H1 (cell line): ENCODE results near the gene TTC28. TPM values are rescaled to one million over a fixed set of nuclear protein-coding genes. Genes with fewer than 3 reads are reported as not detected.

Source experiments
- CTCF ChIA-PET: fragments of 300-600 bp; sonication (Branson Sonifier 250); formaldehyde crosslinking; loops from one replicate; lab custom pipeline; 2021; ENCODE audit not compliant: partially characterized antibody; lab: Charles Lee
- POLR2A ChIA-PET: fragments of 300-600 bp; sonication (Branson Sonifier 250); formaldehyde crosslinking; loops from one replicate; lab custom pipeline; 2021; ENCODE audit warnings: inconsistent platforms; ENCODE audit not compliant: partially characterized antibody; lab: Charles Lee
- DNase-seq, 2 experiments: peaks; one replicate each; pipeline versions ENCODE4 v3.0.0 to v3.0.0-alpha.2; 2010 to 2022; ENCODE audit warnings: low spot score in 2 of 2, low read depth in 1 of 2, mixed read lengths in 1 of 2
- FAIRE-seq: peaks from 2 replicates; lab custom pipeline; 2011; peaks lifted over from hg19 to GRCh38; lab: Jason Lieb, UNC
- H2AFZ ChIP-seq: 2 replicates; pipeline ENCODE4 v1.8.1; 2012; ENCODE audit warnings: low read length, inconsistent platforms
- H2AK5ac ChIP-seq: 2 replicates; pipeline ENCODE4 v1.6.1; 2013; ENCODE audit warnings: low read depth, low read length
- H2BK120ac ChIP-seq: replicated peaks from 2 replicates; pipeline ENCODE3; 2013; ENCODE audit warnings: low read depth, low read length, inconsistent platforms
- H2BK12ac ChIP-seq: 2 replicates; pipeline ENCODE4 v1.6.1; 2013; ENCODE audit warnings: low read depth, low read length
- H2BK15ac ChIP-seq: 2 replicates; pipeline ENCODE4 v1.6.1; 2013; ENCODE audit warnings: low read length
- H2BK20ac ChIP-seq: 2 replicates; pipeline ENCODE4 v1.6.1; 2013; ENCODE audit warnings: low read length
- H2BK5ac ChIP-seq: 2 replicates; pipeline ENCODE4 v1.6.1; 2013; ENCODE audit warnings: low read depth, low read length
- H3K14ac ChIP-seq: 2 replicates; pipeline ENCODE4 v1.6.1; 2013; ENCODE audit warnings: inconsistent platforms; ENCODE audit not compliant: insufficient read length
- H3K18ac ChIP-seq: 2 replicates; pipeline ENCODE4 v1.6.1; 2013; ENCODE audit warnings: low read length; ENCODE audit errors: extremely low read depth
- H3K23ac ChIP-seq: 2 replicates; pipeline ENCODE4 v1.6.1; 2013; ENCODE audit warnings: inconsistent platforms; ENCODE audit not compliant: insufficient read length
- H3K23me2 ChIP-seq: 2 replicates; pipeline ENCODE4 v1.6.1; 2013; ENCODE audit warnings: low read depth, low read length
- H3K27ac ChIP-seq: 2 replicates; pipeline ENCODE4 v1.6.1; 2011; ENCODE audit warnings: low read depth, low read length, inconsistent platforms
- H3K27me3 ChIP-seq, 4 experiments: replicated peaks in 1 of 4; 1 replicate in 1 of 4; 2 replicates in 3 of 4; pipeline versions ENCODE4 v1.6.1 to v1.8.1; 2011 to 2013; ENCODE audit warnings: low read length in 3 of 4, mild to moderate bottlenecking in 3 of 4, inconsistent platforms in 2 of 4, mixed read lengths in 2 of 4, moderate library complexity in 1 of 4; ENCODE audit not compliant: control insufficient read depth in 3 of 4, insufficient read depth in 3 of 4; ENCODE audit errors: extremely low read depth in 1 of 4
- H3K36me3 ChIP-seq, 4 experiments: 2 replicates each; pipeline versions ENCODE4 v1.6.1 to v1.8.1; 2011 to 2013; ENCODE audit warnings: mild to moderate bottlenecking in 4 of 4, low read length in 3 of 4, moderate library complexity in 2 of 4, control low read depth in 1 of 4, inconsistent platforms in 1 of 4; ENCODE audit not compliant: insufficient read depth in 4 of 4, control insufficient read depth in 2 of 4
- H3K4ac ChIP-seq: replicated peaks from 2 replicates; pipeline ENCODE3; 2013; ENCODE audit warnings: low read length, low read depth, mixed read lengths, inconsistent platforms; ENCODE audit not compliant: insufficient read length
- H3K4me1 ChIP-seq, 4 experiments: replicated peaks in 1 of 4; 1 replicate in 1 of 4; 2 replicates in 3 of 4; pipeline versions ENCODE4 v1.6.1 to v1.8.1; 2011 to 2013; ENCODE audit warnings: low read length in 3 of 4, inconsistent platforms in 2 of 4, mixed read lengths in 1 of 4; ENCODE audit not compliant: insufficient read depth in 4 of 4, control insufficient read depth in 3 of 4
- H3K4me2 ChIP-seq, 2 experiments: 2 replicates each; pipeline versions ENCODE4 v1.6.1 to v1.8.1; 2011 to 2013; ENCODE audit warnings: low read depth in 2 of 2, low read length in 2 of 2, control low read depth in 1 of 2, inconsistent platforms in 1 of 2, mild to moderate bottlenecking in 1 of 2; ENCODE audit not compliant: insufficient read depth in 1 of 2
- H3K4me3 ChIP-seq, 4 experiments: fragments of 200-600, 300-600 bp in 1 of 4; sonication (generic), shearing (Covaris generic), sonication (Bioruptor Twin) in 1 of 4; 2 replicates each; pipeline versions ENCODE4 v1.5.1 to v1.8.1; 2011 to 2016; ENCODE audit warnings: low read length in 4 of 4, low read depth in 3 of 4, control low read depth in 2 of 4, inconsistent platforms in 2 of 4, mild to moderate bottlenecking in 2 of 4, mixed read lengths in 1 of 4, moderate library complexity in 1 of 4; ENCODE audit not compliant: insufficient read depth in 2 of 4; ENCODE audit errors: extremely low read depth in 1 of 4
- H3K56ac ChIP-seq: replicated peaks from 2 replicates; pipeline ENCODE3; 2013; ENCODE audit warnings: low read depth, mild to moderate bottlenecking, mixed read lengths, low read length, inconsistent platforms; ENCODE audit not compliant: insufficient read length
- H3K79me1 ChIP-seq: 2 replicates; pipeline ENCODE4 v1.6.1; 2013; ENCODE audit warnings: low read depth, low read length, control low read depth
- H3K79me2 ChIP-seq, 2 experiments: 2 replicates each; pipeline versions ENCODE4 v1.6.1 to v1.8.1; 2012 to 2013; ENCODE audit warnings: low read length in 2 of 2, mild to moderate bottlenecking in 2 of 2, inconsistent platforms in 1 of 2; ENCODE audit not compliant: insufficient read depth in 2 of 2, control insufficient read depth in 1 of 2
- H3K9ac ChIP-seq, 4 experiments: replicated peaks in 1 of 4; 1 replicate in 1 of 4; 2 replicates in 3 of 4; pipeline versions ENCODE4 v1.6.1 to v1.8.1; 2011 to 2013; ENCODE audit warnings: low read depth in 3 of 4, low read length in 3 of 4, control low read depth in 2 of 4, mild to moderate bottlenecking in 2 of 4, moderate library complexity in 2 of 4, inconsistent platforms in 1 of 4; ENCODE audit errors: extremely low read depth in 1 of 4
- H3K9me3 ChIP-seq, 2 experiments: 2 replicates each; pipeline versions ENCODE4 v1.6.1 to v1.8.1; 2012 to 2013; ENCODE audit warnings: mild to moderate bottlenecking in 2 of 2, moderate library complexity in 2 of 2, control low read depth in 1 of 2, inconsistent platforms in 1 of 2, low read depth in 1 of 2, low read length in 1 of 2, mixed read lengths in 1 of 2; ENCODE audit not compliant: insufficient read depth in 2 of 2
- H4K20me1 ChIP-seq, 2 experiments: replicated peaks in 1 of 2; 2 replicates each; pipeline versions ENCODE3 to v1.8.1; 2011 to 2013; ENCODE audit warnings: inconsistent platforms in 2 of 2, low read length in 2 of 2, mild to moderate bottlenecking in 1 of 2; ENCODE audit not compliant: insufficient read depth in 2 of 2, control insufficient read depth in 1 of 2
- H4K5ac ChIP-seq: 2 replicates; pipeline ENCODE4 v1.6.1; 2013; ENCODE audit warnings: low read length, low read depth, mixed read lengths, inconsistent platforms; ENCODE audit not compliant: insufficient read length
- H4K8ac ChIP-seq: 2 replicates; pipeline ENCODE4 v1.8.0; 2013; ENCODE audit warnings: mild to moderate bottlenecking, moderate library complexity, low read length, inconsistent platforms; ENCODE audit not compliant: insufficient read depth; ENCODE audit errors: extremely low read depth
- H4K91ac ChIP-seq: replicated peaks from 2 replicates; pipeline ENCODE3; 2013; ENCODE audit warnings: low read length, mixed read lengths, inconsistent platforms; ENCODE audit not compliant: insufficient read length
- EGR1 ChIP-seq: IDR thresholded peaks from 2 replicates; pipeline ENCODE4 v1.6.1; 2011; ENCODE audit warnings: low read depth, low read length, borderline replicate concordance
- KDM1A ChIP-seq: fragments of 200-600, 300-600 bp; sonication (generic); IDR thresholded peaks from 2 replicates; pipeline ENCODE4 v1.7.1; 2016; ENCODE audit warnings: mild to moderate bottlenecking, low read length, borderline replicate concordance
- RAD21 ChIP-seq, 2 experiments: IDR thresholded peaks in 1 of 2; conservative IDR thresholded peaks in 1 of 2; 2 replicates each; pipeline ENCODE4 v1.6.1; 2011; ENCODE audit warnings: low read depth in 2 of 2, low read length in 2 of 2, improper control_type of control experiment in 1 of 2, inconsistent platforms in 1 of 2, mild to moderate bottlenecking in 1 of 2, moderate library complexity in 1 of 2
- SUZ12 ChIP-seq: fragments of 200-600 bp; sonication (generic); IDR thresholded peaks from 2 replicates; pipeline ENCODE4 v1.6.1; 2012; ENCODE audit warnings: mild to moderate bottlenecking, inconsistent platforms, low read length, moderate library complexity, mixed read lengths
- TBP ChIP-seq: IDR thresholded peaks from 2 replicates; pipeline ENCODE4 v1.6.1; 2011; ENCODE audit warnings: low read depth, low read length, improper control_type of control experiment
- WGBS, 2 experiments: shearing (Covaris generic) in 1 of 2; methylation state at CpG; one replicate each; pipeline versions ENCODE4 v1.1.6 to v1.1.7; 2013 to 2015; ENCODE audit warnings: low lambda C conversion rate in 2 of 2, mixed read lengths in 2 of 2, inconsistent platforms in 1 of 2, low coverage in 1 of 2, missing lambda C conversion rate in 1 of 2; ENCODE audit not compliant: insufficient replicate concordance in 2 of 2, insufficient coverage in 1 of 2, insufficient read length in 1 of 2; ENCODE audit errors: extremely low coverage in 1 of 2, missing lambda C conversion rate in 1 of 2; 5-methylcytosine and 5-hydroxymethylcytosine counted together
- polyA plus RNA-seq, 7 experiments: library from polyadenylated mRNA; depleted of rRNA in 3 of 7; stranded (reverse) in 5 of 7; unstranded in 2 of 7; fragments of >200 nt in 5 of 7; fragments of 200-250 nt in 2 of 7; gene quantifications; 1 replicate in 5 of 7; 2 replicates in 1 of 7; 4 replicates in 1 of 7; pipeline versions ENCODE4 v1.2.1 to v1.2.3, GENCODE V29; 2011 to 2013; ENCODE audit warnings: missing spikeins in 2 of 7, mixed read lengths in 2 of 7
- total RNA-seq: library from RNA; stranded (reverse); fragmentation: NEBNext Ultra II Directional; extraction: Animal tissue kit (Norgen Biotek cat#: 25700); gene quantifications from 2 replicates; pipeline ENCODE4 v1.2.1, GENCODE V29; 2021
- TF ChIP-seq, protein P1 (sequence below), 3 experiments: IDR thresholded peaks; 1 replicate in 2 of 3; 2 replicates in 1 of 3; pipeline versions ENCODE4 v1.5.1 to v1.6.1; 2011; ENCODE audit warnings: low read length in 3 of 3, mild to moderate bottlenecking in 3 of 3, inconsistent platforms in 2 of 3, low read depth in 1 of 3, moderate library complexity in 1 of 3; ENCODE audit not compliant: insufficient read depth in 1 of 3; ENCODE audit errors: control extremely low read depth in 1 of 3

TTC28 gene
- total and polyA plus RNA-seq, 2 of the 8 experiments (the other 6 are each of a cell fraction or from before 2014, with no cell fraction given), result 2.6 to 12.6 TPM

DNA sequence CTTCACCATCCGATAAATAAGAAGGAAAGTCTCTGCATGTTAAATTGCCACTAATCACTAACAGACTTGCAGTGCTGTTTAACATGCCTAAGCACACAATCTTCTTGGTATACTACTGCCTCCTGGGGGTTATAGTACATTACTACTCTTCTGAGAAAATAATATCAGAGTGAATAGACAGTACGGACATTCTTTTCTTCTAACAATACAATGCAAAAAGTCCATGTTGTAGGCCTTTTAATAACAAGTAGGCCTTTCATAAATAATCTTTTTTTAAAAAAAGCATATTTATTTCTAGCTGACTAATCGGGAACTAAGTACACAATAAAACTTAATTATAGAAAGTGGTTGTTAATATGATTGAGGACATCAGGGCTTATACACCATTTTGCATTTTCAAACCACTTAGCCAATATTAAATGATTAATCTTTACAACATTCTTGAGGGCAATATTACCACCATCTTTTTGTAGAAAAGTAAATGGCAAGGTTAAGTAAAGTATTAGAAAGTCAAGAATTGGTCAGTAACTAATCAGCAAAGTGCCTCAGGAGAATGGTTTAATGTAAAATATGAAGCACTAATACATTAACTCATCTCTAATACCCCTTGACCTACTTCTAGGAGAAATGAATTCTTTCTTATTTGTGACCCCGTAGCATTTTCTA, 84.7 kb downstream of the TTC28 start:
- WGBS, 2 experiments, result 65% methylated on average over 4 of the region's 4 CpGs; no CpG with 5 or more reads in 1 of the 2 experiments
- CTCF ChIA-PET, result interaction anchor here (1.6 to 2.3 kb wide), 5 partner anchors 10 to 575 kb away, joined by 3 to 11 read pairs (median 6); no protein-coding TSS in a partner anchor

More for the DNA sequence above, 84.7 kb downstream of the TTC28 start:
- no peak overlapping the region for H2BK5ac ChIP-seq
- H3K4ac ChIP-seq, result no peak overlapping the region
- H3K79me1 ChIP-seq, result no peaks in the 10 kb centered on the region
- no peak overlapping the region for H3K56ac ChIP-seq
- H2AFZ ChIP-seq, result no peak overlapping the region
- H4K91ac ChIP-seq, result no peak overlapping the region
- no peaks in the 10 kb centered on the region for H3K79me2 ChIP-seq
- no peaks in the 10 kb centered on the region for H3K36me3 ChIP-seq
- no peak overlapping the region for H3K18ac ChIP-seq
- no peak overlapping the region for H2BK12ac ChIP-seq
- H3K14ac ChIP-seq, result no peak overlapping the region
- H3K4me3 ChIP-seq, result no peak overlapping the region
- H2AK5ac ChIP-seq, result no peak overlapping the region
- H3K9ac ChIP-seq, result no peak overlapping the region
- no peak overlapping the region for H4K5ac ChIP-seq
- FAIRE-seq, result peak; percentile 89
- no peak overlapping the region for H3K23ac ChIP-seq
- no peak overlapping the region for H2BK20ac ChIP-seq
- TF ChIP-seq SUZ12, result no peak
- no peak for TF ChIP-seq EGR1
- TF ChIP-seq, protein P1, sequence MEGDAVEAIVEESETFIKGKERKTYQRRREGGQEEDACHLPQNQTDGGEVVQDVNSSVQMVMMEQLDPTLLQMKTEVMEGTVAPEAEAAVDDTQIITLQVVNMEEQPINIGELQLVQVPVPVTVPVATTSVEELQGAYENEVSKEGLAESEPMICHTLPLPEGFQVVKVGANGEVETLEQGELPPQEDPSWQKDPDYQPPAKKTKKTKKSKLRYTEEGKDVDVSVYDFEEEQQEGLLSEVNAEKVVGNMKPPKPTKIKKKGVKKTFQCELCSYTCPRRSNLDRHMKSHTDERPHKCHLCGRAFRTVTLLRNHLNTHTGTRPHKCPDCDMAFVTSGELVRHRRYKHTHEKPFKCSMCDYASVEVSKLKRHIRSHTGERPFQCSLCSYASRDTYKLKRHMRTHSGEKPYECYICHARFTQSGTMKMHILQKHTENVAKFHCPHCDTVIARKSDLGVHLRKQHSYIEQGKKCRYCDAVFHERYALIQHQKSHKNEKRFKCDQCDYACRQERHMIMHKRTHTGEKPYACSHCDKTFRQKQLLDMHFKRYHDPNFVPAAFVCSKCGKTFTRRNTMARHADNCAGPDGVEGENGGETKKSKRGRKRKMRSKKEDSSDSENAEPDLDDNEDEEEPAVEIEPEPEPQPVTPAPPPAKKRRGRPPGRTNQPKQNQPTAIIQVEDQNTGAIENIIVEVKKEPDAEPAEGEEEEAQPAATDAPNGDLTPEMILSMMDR (IDR thresholded peaks at IDR 0.05; ENCODE audit: control extremely low read depth in 1 of 3, insufficient read depth in 1 of 3, low read depth in 1 of 3, low read length in 3 of 3), result peak in 2 of 3 experiments; percentile 50 to 68; a peak in 2 of 4 replicates
- no peak for TF ChIP-seq TBP
- TF ChIP-seq KDM1A, result no peak
- peak; percentile 89 to 91 for TF ChIP-seq RAD21 (IDR thresholded peaks at IDR 0.05 in 1 of 2, conservative IDR thresholded peaks at IDR 0.05 in 1 of 2; ENCODE audit: low read depth in 2 of 2, low read length in 2 of 2)
- no peak overlapping the region for H3K27ac ChIP-seq
- no peak for DNase-seq
- H2BK15ac ChIP-seq, result no peak overlapping the region
- H2BK120ac ChIP-seq, result no peak overlapping the region
- no peak overlapping the region for H4K8ac ChIP-seq
- no peaks in the 10 kb centered on the region for H3K9me3 ChIP-seq
- H3K27me3 ChIP-seq, result no peaks in the 10 kb centered on the region
- H4K20me1 ChIP-seq, result peaks cover 0 to 1% of the 10 kb centered on the region in 2 experiments
- no peaks in the 10 kb centered on the region for H3K4me1 ChIP-seq
- H3K23me2 ChIP-seq, result no peaks in the 10 kb centered on the region
- no peak overlapping the region for H3K4me2 ChIP-seq
- POLR2A ChIA-PET, result no interaction called here
